GM12878 (cell line): ENCODE results near the gene F12. TPM values are rescaled to one million over a fixed set of nuclear protein-coding genes. Genes with fewer than 3 reads are reported as not detected.

Experiments used
- ASH2L ChIP-seq: fragments of 300-600, 200-600 bp; sonication (generic); IDR thresholded peaks from 2 replicates; pipeline ENCODE4 v1.6.1; 2017; ENCODE audit warnings: low read depth, mild to moderate bottlenecking, borderline replicate concordance
- BACH1 ChIP-seq: fragments of 450-650 bp; IDR thresholded peaks from 2 replicates; pipeline ENCODE4 v1.6.1; 2017; ENCODE audit warnings: mild to moderate bottlenecking, borderline replicate concordance
- CHD2 ChIP-seq: IDR thresholded peaks from 2 replicates; pipeline ENCODE4 v1.6.1; 2011; ENCODE audit warnings: low read depth, low read length, improper control_type of control experiment, borderline replicate concordance
- E2F8 ChIP-seq: fragments of 450-650 bp; IDR thresholded peaks from 2 replicates; pipeline ENCODE4 v1.6.1; 2018; ENCODE audit warnings: mild to moderate bottlenecking, low read depth, moderate library complexity; ENCODE audit not compliant: partially characterized antibody
- FOXM1 ChIP-seq: IDR thresholded peaks from 2 replicates; pipeline ENCODE4 v1.6.1; 2012; ENCODE audit warnings: low read depth, mild to moderate bottlenecking, inconsistent platforms, low read length, moderate library complexity
- MXI1 ChIP-seq: fragments of 150-350 bp; IDR thresholded peaks from 2 replicates; pipeline ENCODE4 v1.6.1; 2011; ENCODE audit warnings: low read depth, mild to moderate bottlenecking, inconsistent platforms, low read length, improper control_type of control experiment
- NFXL1 ChIP-seq: fragments of 450-650 bp; IDR thresholded peaks from 2 replicates; pipeline ENCODE4 v1.6.1; 2017; ENCODE audit warnings: antibody characterized with exemption, mild to moderate bottlenecking, borderline replicate concordance
- RAD21 ChIP-seq: IDR thresholded peaks from 2 replicates; pipeline ENCODE4 v1.6.1; 2011; ENCODE audit warnings: mild to moderate bottlenecking, low read depth, low read length, moderate library complexity; ENCODE audit not compliant: insufficient read depth
- SIN3A ChIP-seq: IDR thresholded peaks from 2 replicates; pipeline ENCODE4 v1.6.1; 2012; ENCODE audit warnings: low read depth, low read length, improper control_type of control experiment
- SMAD5 ChIP-seq: IDR thresholded peaks from 2 replicates; pipeline ENCODE4 v1.6.1; 2016; ENCODE audit warnings: antibody characterized with exemption, low read depth
- ZNF592 ChIP-seq: fragments of 450-650 bp; IDR thresholded peaks from 2 replicates; pipeline ENCODE4 v1.6.1; 2017; ENCODE audit warnings: mild to moderate bottlenecking, moderate library complexity
- ZNF622 ChIP-seq: fragments of 450-650 bp; IDR thresholded peaks from 2 replicates; pipeline ENCODE4 v1.6.1; 2017; ENCODE audit warnings: mild to moderate bottlenecking, inconsistent platforms
- ZZZ3 ChIP-seq: IDR thresholded peaks from 2 replicates; pipeline ENCODE4 v1.6.1; 2011; ENCODE audit warnings: low read depth; ENCODE audit not compliant: control insufficient read depth, insufficient read length
- polyA plus RNA-seq, 11 experiments: library from polyadenylated mRNA; depleted of rRNA in 4 of 11; unstranded in 6 of 11; stranded (reverse) in 5 of 11; fragments of >200 nt; fragmentation: Nextera tagmentation in 4 of 11; fragmentation: Illumina TruSeq in 1 of 11; extraction: Ambion mirVana in 4 of 11; extraction: Trizol in 1 of 11; gene quantifications; 1 replicate in 1 of 11; 2 replicates in 10 of 11; pipeline versions ENCODE4 v1.2.1 to v1.2.3, GENCODE V29; 2011 to 2016; ENCODE audit warnings: inconsistent platforms in 2 of 11, missing spikeins in 2 of 11, low read depth in 1 of 11
- total RNA-seq, 4 experiments: library from RNA; depleted of rRNA in 3 of 4; stranded (reverse); fragments of >200 nt in 3 of 4; fragmentation: Illumina TruSeq in 1 of 4; extraction: Trizol in 1 of 4; gene quantifications; 2 replicates each; pipeline versions ENCODE4 v1.2.1 to v1.2.3, GENCODE V29; 2013 to 2021
- TF ChIP-seq, protein P1 (sequence below): fragments of 450-650 bp; conservative IDR thresholded peaks from 2 replicates; pipeline ENCODE4 v1.6.1; 2017; ENCODE audit warnings: mild to moderate bottlenecking, moderate library complexity

F12 gene
- total and polyA plus RNA-seq, 10 of the 15 experiments (the other 5 are each of a cell fraction or from before 2014, with no cell fraction given): 0.25 to 11.3 (median 5.5) TPM

- TF ChIP-seq RAD21: no peak
- no peak for TF ChIP-seq MXI1
- TF ChIP-seq SMAD5: no peak
- no peak for TF ChIP-seq BACH1
- TF ChIP-seq, protein P1, sequence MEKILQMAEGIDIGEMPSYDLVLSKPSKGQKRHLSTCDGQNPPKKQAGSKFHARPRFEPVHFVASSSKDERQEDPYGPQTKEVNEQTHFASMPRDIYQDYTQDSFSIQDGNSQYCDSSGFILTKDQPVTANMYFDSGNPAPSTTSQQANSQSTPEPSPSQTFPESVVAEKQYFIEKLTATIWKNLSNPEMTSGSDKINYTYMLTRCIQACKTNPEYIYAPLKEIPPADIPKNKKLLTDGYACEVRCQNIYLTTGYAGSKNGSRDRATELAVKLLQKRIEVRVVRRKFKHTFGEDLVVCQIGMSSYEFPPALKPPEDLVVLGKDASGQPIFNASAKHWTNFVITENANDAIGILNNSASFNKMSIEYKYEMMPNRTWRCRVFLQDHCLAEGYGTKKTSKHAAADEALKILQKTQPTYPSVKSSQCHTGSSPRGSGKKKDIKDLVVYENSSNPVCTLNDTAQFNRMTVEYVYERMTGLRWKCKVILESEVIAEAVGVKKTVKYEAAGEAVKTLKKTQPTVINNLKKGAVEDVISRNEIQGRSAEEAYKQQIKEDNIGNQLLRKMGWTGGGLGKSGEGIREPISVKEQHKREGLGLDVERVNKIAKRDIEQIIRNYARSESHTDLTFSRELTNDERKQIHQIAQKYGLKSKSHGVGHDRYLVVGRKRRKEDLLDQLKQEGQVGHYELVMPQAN: no peak
- no peak for TF ChIP-seq SIN3A
- no peak for TF ChIP-seq FOXM1
- no peak for TF ChIP-seq E2F8
- TF ChIP-seq ZZZ3: no peak
- no peak for TF ChIP-seq CHD2
- no peak for TF ChIP-seq ZNF622
- no peak for TF ChIP-seq ASH2L
- no peak for TF ChIP-seq ZNF592
- TF ChIP-seq NFXL1: no peak
Measured at GRCh38 chr5:177405805-177406204, 3.6 kb downstream of the F12 start (continued).
